Endothelial cell (in vitro differentiated cells): ENCODE results near the gene SFTPB. TPM values are rescaled to one million over a fixed set of nuclear protein-coding genes. Genes with fewer than 3 reads are reported as not detected.

Experiments used
- DNase-seq: peaks from one replicate; pipeline ENCODE4 v3.0.0; 2021; ENCODE audit warnings: low spot score
- H3K27ac Mint-ChIP-seq: one replicate; pipeline ENCODE4 v1.8.0; 2021; ENCODE audit warnings: mixed read lengths, inconsistent platforms; ENCODE audit not compliant: unreplicated experiment
- H3K27me3 Mint-ChIP-seq: one replicate; pipeline ENCODE4 v1.8.0; 2021; ENCODE audit warnings: mild to moderate bottlenecking, moderate library complexity, mixed read lengths, inconsistent platforms; ENCODE audit not compliant: unreplicated experiment
- H3K36me3 Mint-ChIP-seq: one replicate; pipeline ENCODE4 v1.8.0; 2021; ENCODE audit warnings: mild to moderate bottlenecking, low read depth, mixed read lengths, inconsistent platforms; ENCODE audit not compliant: unreplicated experiment
- H3K4me1 Mint-ChIP-seq: one replicate; pipeline ENCODE4 v1.8.0; 2021; ENCODE audit warnings: mild to moderate bottlenecking, mixed read lengths, inconsistent platforms; ENCODE audit not compliant: unreplicated experiment
- H3K4me3 Mint-ChIP-seq: one replicate; pipeline ENCODE4 v1.8.0; 2021; ENCODE audit warnings: mild to moderate bottlenecking, mixed read lengths, inconsistent platforms; ENCODE audit not compliant: unreplicated experiment
- H3K9me3 Mint-ChIP-seq: one replicate; pipeline ENCODE4 v1.8.0; 2021; ENCODE audit warnings: mixed read lengths, inconsistent platforms; ENCODE audit not compliant: unreplicated experiment
- total RNA-seq: library from RNA; stranded (reverse); fragmentation: NEBNext Ultra II Directional; extraction: Animal tissue kit (Norgen Biotek cat#: 25700); gene quantifications from one replicate; pipeline ENCODE4 v1.2.1, GENCODE V29; 2021; ENCODE audit not compliant: unreplicated experiment
- TF ChIP-seq, protein P1 (sequence below): fragments of 200-600 bp; sonication (generic); IDR thresholded peaks from one replicate; pipeline ENCODE4 v1.5.0; 2021; ENCODE audit warnings: antibody characterized with exemption; ENCODE audit not compliant: unreplicated experiment

The SFTPB gene
- total RNA-seq, 1 donor from 2014 or later: not detected

DNA sequence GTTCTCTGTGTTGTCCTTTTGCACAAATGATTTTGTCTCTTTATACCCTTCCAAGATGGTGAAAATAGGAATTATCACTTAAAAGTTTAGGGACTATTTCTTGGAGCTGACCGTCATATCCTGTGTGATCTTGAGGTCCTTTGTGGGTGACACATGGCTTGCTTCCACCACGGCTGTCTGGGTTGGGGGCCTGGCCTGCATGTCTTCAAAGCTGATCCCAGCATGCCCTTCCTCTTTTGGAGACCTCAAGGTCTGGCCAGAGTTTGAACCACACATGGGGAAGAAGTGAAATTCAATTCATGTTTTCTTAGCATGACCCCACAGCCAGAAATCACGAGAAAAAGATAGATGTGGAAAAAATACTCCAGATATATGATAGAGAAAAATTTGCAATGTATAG lies 14.0 kb downstream of the SFTPB start:
- H3K27ac Mint-ChIP-seq: no peak overlapping the region
- TF ChIP-seq, protein P1, sequence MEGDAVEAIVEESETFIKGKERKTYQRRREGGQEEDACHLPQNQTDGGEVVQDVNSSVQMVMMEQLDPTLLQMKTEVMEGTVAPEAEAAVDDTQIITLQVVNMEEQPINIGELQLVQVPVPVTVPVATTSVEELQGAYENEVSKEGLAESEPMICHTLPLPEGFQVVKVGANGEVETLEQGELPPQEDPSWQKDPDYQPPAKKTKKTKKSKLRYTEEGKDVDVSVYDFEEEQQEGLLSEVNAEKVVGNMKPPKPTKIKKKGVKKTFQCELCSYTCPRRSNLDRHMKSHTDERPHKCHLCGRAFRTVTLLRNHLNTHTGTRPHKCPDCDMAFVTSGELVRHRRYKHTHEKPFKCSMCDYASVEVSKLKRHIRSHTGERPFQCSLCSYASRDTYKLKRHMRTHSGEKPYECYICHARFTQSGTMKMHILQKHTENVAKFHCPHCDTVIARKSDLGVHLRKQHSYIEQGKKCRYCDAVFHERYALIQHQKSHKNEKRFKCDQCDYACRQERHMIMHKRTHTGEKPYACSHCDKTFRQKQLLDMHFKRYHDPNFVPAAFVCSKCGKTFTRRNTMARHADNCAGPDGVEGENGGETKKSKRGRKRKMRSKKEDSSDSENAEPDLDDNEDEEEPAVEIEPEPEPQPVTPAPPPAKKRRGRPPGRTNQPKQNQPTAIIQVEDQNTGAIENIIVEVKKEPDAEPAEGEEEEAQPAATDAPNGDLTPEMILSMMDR: no peak
- peaks cover 1% of the 10 kb centered on the region for H3K27me3 Mint-ChIP-seq
- no peak for DNase-seq
- H3K36me3 Mint-ChIP-seq: peaks cover 34% of the 10 kb centered on the region
- peaks cover 4% of the 10 kb centered on the region for H3K4me1 Mint-ChIP-seq
- no peak overlapping the region for H3K4me3 Mint-ChIP-seq
- H3K9me3 Mint-ChIP-seq: no peaks in the 10 kb centered on the region

DNA sequence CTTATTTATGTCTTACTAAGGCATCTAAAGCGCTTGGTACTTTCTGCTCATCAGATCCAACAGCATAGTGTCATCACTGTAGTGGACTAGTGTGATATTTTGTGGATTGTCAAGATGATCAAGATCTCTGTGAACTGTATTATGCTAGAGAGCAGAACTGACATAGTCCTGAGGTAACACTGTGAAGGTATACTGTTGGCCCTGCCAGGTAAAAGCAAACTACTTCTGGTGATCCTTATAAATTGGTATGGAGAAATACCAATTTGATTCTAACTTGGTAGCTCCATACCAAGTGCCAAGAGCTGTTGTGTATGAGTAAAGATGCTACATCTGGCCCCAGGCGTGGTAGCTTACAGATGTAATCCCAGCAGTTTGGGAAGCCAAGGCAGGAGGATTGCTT lies 15.9 kb downstream of the SFTPB start:
- Mint-ChIP-seq H3K9me3 (no peaks in the 10 kb centered on the region), H3K36me3 (peaks cover 45% of the 10 kb centered on the region), H3K27ac (no peak overlapping the region), H3K4me3 (peak overlapping the region; percentile 47), H3K27me3 (no peaks in the 10 kb centered on the region), H3K4me1 (peaks cover 8% of the 10 kb centered on the region)
- no peak for DNase-seq
- TF ChIP-seq, protein P1: no peak

DNA sequence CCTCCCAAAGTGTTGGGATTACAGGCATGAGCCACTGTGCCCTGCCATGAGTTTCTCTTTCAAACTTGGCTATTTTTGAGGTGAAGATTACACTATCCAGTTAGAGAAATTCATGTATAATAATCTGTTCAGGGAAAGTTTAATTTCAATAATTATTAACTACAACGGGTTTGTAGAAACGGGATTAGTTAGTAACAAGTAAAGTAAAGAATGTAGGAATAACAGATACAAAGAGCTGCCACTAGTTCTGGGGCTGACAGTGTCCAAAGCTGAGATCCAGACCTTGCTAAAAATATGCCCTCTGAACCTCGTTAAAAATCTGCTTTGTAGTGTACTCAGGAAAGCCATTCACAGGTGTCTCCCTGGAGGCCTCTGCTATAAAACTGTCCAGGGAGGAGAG lies 16.9 kb downstream of the SFTPB start:
- TF ChIP-seq, protein P1: no peak

DNA sequence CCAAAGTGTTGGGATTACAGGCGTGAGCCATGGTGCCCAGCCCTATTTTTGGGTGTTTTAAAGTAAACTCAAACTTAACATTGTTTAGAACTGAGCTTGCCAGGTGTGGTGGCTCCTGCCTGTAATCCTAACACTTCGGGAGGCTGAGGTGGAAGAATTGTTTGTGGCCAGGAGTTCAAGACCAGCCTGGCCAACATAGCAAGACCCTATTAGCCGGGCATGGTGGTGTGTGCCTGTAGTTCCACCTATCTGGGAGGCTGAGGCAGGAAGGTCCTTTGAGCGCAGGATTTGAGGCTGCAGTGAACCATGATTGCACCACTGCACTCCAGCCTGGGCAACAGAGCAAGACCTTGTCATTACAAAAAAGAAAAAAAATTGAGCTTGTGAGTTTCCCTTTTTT lies 17.5 kb downstream of the SFTPB start:
- Mint-ChIP-seq H3K36me3 (peaks cover 55% of the 10 kb centered on the region), H3K4me1 (peaks cover 8% of the 10 kb centered on the region), H3K9me3 (no peaks in the 10 kb centered on the region), H3K27ac (no peak overlapping the region), H3K27me3 (no peaks in the 10 kb centered on the region), H3K4me3 (no peak overlapping the region)
- DNase-seq: no peak
- TF ChIP-seq, protein P1: no peak

More for the DNA sequence above, 16.9 kb downstream of the SFTPB start:
- Mint-ChIP-seq H3K36me3 (peaks cover 49% of the 10 kb centered on the region), H3K4me1 (peaks cover 8% of the 10 kb centered on the region), H3K9me3 (no peaks in the 10 kb centered on the region), H3K27me3 (no peaks in the 10 kb centered on the region), H3K27ac (no peak overlapping the region), H3K4me3 (no peak overlapping the region)
- no peak for DNase-seq

DNA sequence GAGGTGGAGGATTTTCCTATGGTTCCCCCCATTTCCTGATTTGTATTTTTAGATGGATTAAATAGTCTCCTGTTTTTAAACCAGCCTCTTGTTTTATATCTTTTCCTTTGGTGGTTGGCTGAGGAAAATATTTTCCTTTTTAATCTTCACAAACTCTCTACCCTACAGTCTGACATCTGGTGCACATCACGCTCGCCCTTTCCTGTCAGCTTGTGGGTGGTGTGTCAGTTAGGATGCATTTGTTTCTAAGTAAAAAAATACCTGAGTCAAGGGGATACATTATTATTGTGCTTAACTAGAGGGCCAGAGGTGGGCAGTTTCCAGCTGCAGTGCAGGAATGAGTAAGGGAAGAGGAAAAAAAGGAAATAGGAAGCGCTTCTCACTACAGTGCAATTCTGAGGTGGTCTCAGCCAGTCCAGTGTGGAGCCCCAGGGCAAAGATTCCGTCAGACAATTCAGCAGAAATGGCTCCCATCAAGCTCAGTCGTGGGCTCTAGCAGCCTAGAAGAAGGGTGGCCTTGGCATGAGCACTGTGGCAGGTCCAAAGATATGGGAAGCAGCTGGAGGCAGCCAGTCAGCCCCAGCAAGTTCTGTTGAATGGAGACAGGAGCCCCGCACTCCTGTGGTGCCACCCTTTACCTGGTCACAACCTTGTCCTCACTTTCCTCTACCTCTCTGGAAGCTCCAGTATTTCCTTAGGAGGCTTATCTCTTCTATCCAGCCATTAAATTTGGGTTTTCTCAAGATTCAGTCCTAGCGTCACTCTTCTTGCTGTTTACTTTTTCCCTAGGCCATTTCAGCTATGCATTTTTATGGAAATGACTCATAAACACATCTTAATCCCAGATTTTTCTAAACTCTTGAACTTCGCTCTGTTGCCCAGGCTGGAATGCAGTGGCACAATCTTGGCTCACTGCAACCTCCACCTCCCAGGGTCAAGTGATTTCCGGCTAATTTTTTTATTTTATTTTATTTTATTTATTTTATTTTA lies 18.5 kb downstream of the SFTPB start:
- DNase-seq: no peak
- TF ChIP-seq, protein P1: no peak
- no peaks in the 10 kb centered on the region for H3K9me3 Mint-ChIP-seq
- H3K27ac Mint-ChIP-seq: peak overlapping the region; percentile 10
- no peak overlapping the region for H3K4me3 Mint-ChIP-seq
- peaks cover 8% of the 10 kb centered on the region for H3K4me1 Mint-ChIP-seq
- H3K27me3 Mint-ChIP-seq: no peaks in the 10 kb centered on the region
- peaks cover 55% of the 10 kb centered on the region for H3K36me3 Mint-ChIP-seq
